ENCODE results near the gene PNLIPRP3. TPM values are rescaled to one million over a fixed set of nuclear protein-coding genes. Genes with fewer than 3 reads are reported as not detected.

Gene PNLIPRP3
- total RNA-seq: not detected in 2 replicates

GRCh38 chr10:116427671-116428070, at the start of gene PNLIPRP3:
PNLIPRP3 (plus strand) TSS chr10:116427847; CDS start chr10:116428013, 166 bp downstream.

Other genes with a start within 250 kb of the PNLIPRP3 start
- gene GFRA1, start 154.6 kb upstream of the PNLIPRP3 start, total RNA-seq: 1.6 and 2.0 TPM in 2 replicates
- gene CCDC172, start 103.4 kb upstream of the PNLIPRP3 start, total RNA-seq: not detected in 2 replicates
- not detected in 2 replicates for gene PNLIP, start 118.1 kb downstream of the PNLIPRP3 start, total RNA-seq
- not detected in 2 replicates for gene PNLIPRP1, start 163.1 kb downstream of the PNLIPRP3 start, total RNA-seq
- not detected in 2 replicates for gene PNLIPRP2, start 193.1 kb downstream of the PNLIPRP3 start, total RNA-seq

Data from pericardium fibroblast (primary cell).